Body of pancreas (tissue), 4 donors: ENCODE results near the gene SNX32. TPM values are rescaled to one million over a fixed set of nuclear protein-coding genes. Genes with fewer than 3 reads are reported as not detected.

Experiments
- ATAC-seq: fragments of 150-250 bp; one replicate; pipeline ENCODE4 v1.9.1; 2016
- DNase-seq, 4 donors: peaks; one replicate each; pipeline ENCODE4 v3.0.0-alpha.2; 2019
- H3K27ac ChIP-seq, 4 donors: fragments of 200-600 bp; sonication (generic); 1 replicate in 3 of 4; 2 replicates in 1 of 4; pipeline versions ENCODE4 v1.5.1 to v1.6.1; 2016 to 2019; ENCODE audit warnings: mild to moderate bottlenecking in 1 of 4, mixed read lengths in 1 of 4, moderate library complexity in 1 of 4
- H3K27me3 ChIP-seq, 2 donors: fragments of 200-600 bp; sonication (generic); one replicate each; pipeline ENCODE4 v1.6.0; 2016; ENCODE audit warnings: mild to moderate bottlenecking in 1 of 2
- H3K36me3 ChIP-seq, 2 donors: fragments of 200-600 bp; sonication (generic); replicated peaks in 1 of 2; 2 replicates each; pipeline ENCODE4 v1.5.1; 2016; ENCODE audit warnings: low read depth in 2 of 2; ENCODE audit not compliant: insufficient read depth in 1 of 2
- H3K4me1 ChIP-seq: fragments of 200-600 bp; sonication (generic); one replicate; pipeline ENCODE4 v1.6.0; 2016
- H3K4me3 ChIP-seq, 2 donors: fragments of 200-600 bp; sonication (generic); 1 replicate in 1 of 2; 2 replicates in 1 of 2; pipeline ENCODE4 v1.5.1; 2016 to 2019
- H3K9me3 ChIP-seq, 3 donors: fragments of 200-600 bp; sonication (generic); 1 replicate in 2 of 3; 2 replicates in 1 of 3; pipeline ENCODE4 v1.5.1; 2016
- POLR2A ChIP-seq, 3 donors: fragments of 450-650 bp; IDR thresholded peaks; one replicate each; pipeline ENCODE4 v1.6.1; 2016; ENCODE audit warnings: antibody characterized with exemption in 3 of 3, mild to moderate bottlenecking in 2 of 3
- WGBS, 2 donors: methylation state at CpG; one replicate each; pipeline ENCODE4 v1.1.5; 2017; 5-methylcytosine and 5-hydroxymethylcytosine counted together
- intact Hi-C: fragments of 100-400 bp; cut with DNase I; formaldehyde crosslinking; loops from one replicate; pipeline ENCODE4 v1.15.1; 2023
- total RNA-seq, 2 donors: library from RNA; depleted of rRNA; stranded (reverse); fragments of >200 nt; gene quantifications; one replicate each; pipeline ENCODE4 v1.1.0, GENCODE V29; 2016
- TF ChIP-seq, protein P1 (sequence below), 7 experiments: fragments of 450-650 bp in 4 of 7; fragments of 200-600 bp in 3 of 7; sonication (generic) in 3 of 7; IDR thresholded peaks; one replicate each; pipeline ENCODE4 v1.5.1; 2016 to 2019; ENCODE audit warnings: antibody characterized with exemption in 7 of 7

SNX32 gene
- total RNA-seq, 2 donors from 2014 or later, result 0.26 TPM; not detected in 1

DNA sequence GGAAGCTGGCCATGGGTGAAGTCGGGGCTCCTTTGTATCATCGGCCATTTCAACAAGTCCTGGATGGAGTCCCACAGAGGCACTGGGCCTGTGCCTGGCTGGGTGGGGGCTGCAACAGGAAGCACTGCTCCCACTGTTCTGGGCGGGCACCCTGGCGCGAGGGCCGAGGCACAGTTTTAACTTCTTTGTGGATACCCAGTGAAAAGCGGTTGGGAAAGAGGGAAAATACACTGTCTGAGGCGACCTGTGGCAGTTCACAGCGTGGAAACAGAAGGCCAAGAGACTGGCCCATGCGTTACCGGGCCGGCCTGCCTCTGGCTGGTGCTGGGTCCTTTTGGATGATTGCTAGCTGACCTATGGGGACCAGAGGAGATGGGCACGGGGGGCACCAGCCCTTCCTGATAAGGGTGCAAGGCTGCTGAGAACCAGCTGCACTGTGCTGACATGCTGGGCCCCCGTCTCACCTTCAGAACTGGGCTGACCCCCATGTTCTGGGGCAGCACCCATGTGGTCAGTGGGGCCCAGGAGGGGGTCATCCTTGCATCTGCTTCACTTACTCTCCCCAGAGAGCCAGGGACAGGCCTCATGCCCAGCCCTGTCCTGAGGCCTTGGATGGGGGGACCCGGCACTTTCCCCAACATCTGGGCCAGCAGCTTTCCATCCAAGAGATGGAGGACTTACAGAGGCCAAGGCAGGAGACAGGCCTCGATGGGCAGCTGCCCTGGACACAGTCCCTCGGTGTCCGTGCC, 42.7 kb upstream of the SNX32 start:
- Histone ChIP-seq H3K27me3 (no peaks in the 10 kb centered on the region), H3K4me1 (peaks cover 53% of the 10 kb centered on the region), H3K9me3 (no peaks in the 10 kb centered on the region), H3K4me3 (no peak overlapping the region), H3K36me3 (no peaks in the 10 kb centered on the region), H3K27ac (no peak overlapping the region)
- intact Hi-C loops, result no loop called here
- DNase-seq (no peak), ATAC-seq (no peak)
- WGBS, 2 donors, result 82 to 90% methylated on average over 12 to 18 of the region's 18 CpGs
- TF ChIP-seq POLR2A (IDR thresholded peaks at IDR 0.05), result no peak
- TF ChIP-seq, protein P1, sequence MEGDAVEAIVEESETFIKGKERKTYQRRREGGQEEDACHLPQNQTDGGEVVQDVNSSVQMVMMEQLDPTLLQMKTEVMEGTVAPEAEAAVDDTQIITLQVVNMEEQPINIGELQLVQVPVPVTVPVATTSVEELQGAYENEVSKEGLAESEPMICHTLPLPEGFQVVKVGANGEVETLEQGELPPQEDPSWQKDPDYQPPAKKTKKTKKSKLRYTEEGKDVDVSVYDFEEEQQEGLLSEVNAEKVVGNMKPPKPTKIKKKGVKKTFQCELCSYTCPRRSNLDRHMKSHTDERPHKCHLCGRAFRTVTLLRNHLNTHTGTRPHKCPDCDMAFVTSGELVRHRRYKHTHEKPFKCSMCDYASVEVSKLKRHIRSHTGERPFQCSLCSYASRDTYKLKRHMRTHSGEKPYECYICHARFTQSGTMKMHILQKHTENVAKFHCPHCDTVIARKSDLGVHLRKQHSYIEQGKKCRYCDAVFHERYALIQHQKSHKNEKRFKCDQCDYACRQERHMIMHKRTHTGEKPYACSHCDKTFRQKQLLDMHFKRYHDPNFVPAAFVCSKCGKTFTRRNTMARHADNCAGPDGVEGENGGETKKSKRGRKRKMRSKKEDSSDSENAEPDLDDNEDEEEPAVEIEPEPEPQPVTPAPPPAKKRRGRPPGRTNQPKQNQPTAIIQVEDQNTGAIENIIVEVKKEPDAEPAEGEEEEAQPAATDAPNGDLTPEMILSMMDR (IDR thresholded peaks at IDR 0.05), result no peak

DNA sequence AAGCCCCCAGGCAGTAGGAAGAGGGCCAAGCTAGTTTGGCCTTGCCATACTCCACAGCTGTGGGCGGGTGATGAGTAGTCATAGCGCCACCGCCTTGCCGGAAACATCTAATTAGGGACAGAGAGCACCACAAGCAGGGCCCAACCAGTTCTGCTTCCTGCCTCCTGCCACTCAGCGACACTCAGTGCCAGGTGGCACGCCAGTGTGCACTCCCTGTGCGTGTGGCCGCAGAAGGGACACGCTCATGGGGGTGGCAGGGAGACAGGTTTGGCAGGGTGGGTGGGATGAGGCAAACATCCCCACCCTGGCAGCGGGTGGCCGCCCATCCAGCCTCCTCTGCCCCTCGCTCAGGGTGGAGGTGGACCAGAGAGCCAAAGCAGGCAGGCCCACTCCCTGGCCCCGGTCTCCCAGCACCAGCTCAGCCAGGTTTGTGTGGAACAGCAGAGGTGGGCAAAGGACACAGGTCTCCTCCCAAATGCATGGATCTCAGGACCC, 42.0 kb upstream of the SNX32 start:
- Histone ChIP-seq H3K4me3 (no peak overlapping the region), H3K36me3 (no peaks in the 10 kb centered on the region), H3K9me3 (no peaks in the 10 kb centered on the region), H3K4me1 (peaks cover 46% of the 10 kb centered on the region), H3K27me3 (no peaks in the 10 kb centered on the region), H3K27ac (no peak overlapping the region)
- WGBS, 2 donors, result 84 to 100% methylated on average over 4 to 9 of the region's 13 CpGs
- DNase-seq (no peak), ATAC-seq (no peak)
- intact Hi-C loops, result no loop called here
- TF ChIP-seq POLR2A (IDR thresholded peaks at IDR 0.05), result no peak
- TF ChIP-seq, protein P1 (IDR thresholded peaks at IDR 0.05), result no peak

DNA sequence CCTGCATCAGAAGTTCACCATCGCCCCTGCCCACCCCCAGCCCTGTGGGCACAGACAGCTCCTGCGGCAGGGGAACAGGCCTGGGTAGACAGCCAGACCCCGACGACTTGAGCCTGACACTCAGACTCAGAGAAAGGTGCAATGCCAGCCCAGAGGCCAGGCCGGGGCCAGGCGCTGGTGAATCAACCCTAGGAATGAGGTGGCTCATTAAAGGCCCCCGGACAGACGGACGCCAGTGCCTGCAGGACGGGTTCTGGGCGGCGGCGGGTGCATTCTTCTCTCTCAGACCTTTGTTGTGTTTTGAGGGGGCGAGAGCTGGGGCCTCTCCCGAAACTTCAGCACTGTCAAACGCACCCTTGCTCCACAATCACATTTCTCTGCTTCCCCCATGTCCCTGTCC, 41.3 kb upstream of the SNX32 start:
- ATAC-seq, result no peak
- peak overlapping the region in 1 of 4 donors; percentile 65 for H3K27ac ChIP-seq
- intact Hi-C loops, result no loop called here
- WGBS, 2 donors, result 90 to 91% methylated on average over 2 to 16 of the region's 16 CpGs
- H3K9me3 ChIP-seq, result no peaks in the 10 kb centered on the region
- H3K36me3 ChIP-seq, result no peaks in the 10 kb centered on the region
- peaks cover 44% of the 10 kb centered on the region for H3K4me1 ChIP-seq
- no peak for DNase-seq
- H3K27me3 ChIP-seq, result no peaks in the 10 kb centered on the region
- no peak overlapping the region for H3K4me3 ChIP-seq
- TF ChIP-seq POLR2A (IDR thresholded peaks at IDR 0.05), result no peak
- TF ChIP-seq, protein P1 (IDR thresholded peaks at IDR 0.05), result no peak

DNA sequence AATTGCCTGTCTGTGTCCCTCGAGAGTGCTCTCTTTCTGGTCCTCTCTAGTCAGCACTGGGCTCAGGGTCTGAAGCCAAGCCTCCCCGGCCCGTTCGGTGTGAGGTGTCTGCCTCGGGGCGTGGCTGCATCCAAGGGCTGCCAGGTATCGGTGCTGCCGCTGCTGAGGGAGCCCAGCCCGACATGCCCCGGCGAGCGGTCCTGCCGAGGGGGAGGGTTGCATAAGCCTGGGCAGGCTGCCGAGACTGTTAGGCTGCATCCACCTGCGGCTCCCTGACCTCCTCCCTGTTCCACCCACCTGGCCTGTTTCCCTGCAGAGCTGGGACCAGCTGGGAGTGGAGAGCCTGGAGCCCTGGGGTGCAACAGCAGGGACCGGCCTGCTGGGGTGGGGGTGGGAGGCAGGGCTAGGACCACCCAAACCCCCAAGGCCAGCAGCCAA, 40.6 kb upstream of the SNX32 start:
- H3K27ac ChIP-seq, result peak overlapping the region; percentile 21 to 65 (median 44)
- intact Hi-C loops, result no loop called here
- H3K9me3 ChIP-seq, result no peaks in the 10 kb centered on the region
- H3K4me1 ChIP-seq, result peaks cover 37% of the 10 kb centered on the region
- H3K36me3 ChIP-seq, result no peaks in the 10 kb centered on the region
- TF ChIP-seq, protein P1 (IDR thresholded peaks at IDR 0.05), result no peak
- no peak for TF ChIP-seq POLR2A (IDR thresholded peaks at IDR 0.05)
- H3K27me3 ChIP-seq, result no peaks in the 10 kb centered on the region
- 18 to 23% methylated on average over 2 to 16 of the region's 16 CpGs for WGBS, 2 donors
- ATAC-seq, result peak; percentile 93
- no peak overlapping the region for H3K4me3 ChIP-seq
- DNase-seq, result peak; percentile 90 to 97 (median 95)
